ENCODE measurements around the gene SLCO4A1.

Gene SLCO4A1

DNA sequence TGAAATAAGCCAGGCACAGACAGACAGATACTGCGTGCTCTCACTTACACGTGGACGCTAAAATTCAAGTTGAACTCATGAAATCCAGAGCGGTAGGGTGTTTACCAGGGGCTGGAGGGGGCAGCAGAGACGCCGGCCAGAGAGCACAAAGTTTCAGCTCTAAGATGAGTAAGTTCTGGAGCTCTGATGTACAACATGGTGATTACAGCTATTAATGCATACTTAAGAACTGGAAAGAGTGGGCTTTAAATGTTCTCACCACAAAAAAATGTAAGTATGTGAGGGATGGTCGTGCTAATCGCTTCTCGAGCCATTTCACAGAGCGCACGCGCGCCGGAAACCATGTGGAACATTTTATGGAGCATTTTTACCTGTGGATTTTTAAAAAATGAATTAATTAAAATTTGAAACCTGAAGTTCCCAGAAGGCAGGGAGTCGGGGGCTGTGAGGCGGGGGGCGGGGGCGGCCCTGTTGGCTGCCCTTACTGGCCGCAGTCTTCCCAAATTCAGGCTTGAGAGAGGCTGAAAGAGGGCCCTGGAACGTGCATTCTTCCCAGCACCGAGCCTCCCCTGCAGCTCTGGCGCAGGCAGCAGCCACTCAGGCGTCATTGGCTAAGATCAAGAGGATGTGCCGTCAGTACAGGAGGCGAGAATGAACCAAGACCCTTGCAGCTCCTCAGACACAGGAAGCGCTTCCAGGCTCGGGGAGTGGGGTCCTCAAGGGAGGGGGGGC, 8.5 kb upstream of the SLCO4A1 start:
- no peak for DNase-seq
- TF ChIP-seq GATA1 (IDR thresholded peaks at IDR 0.05; ENCODE audit: low read depth, low read length), result no peak

DNA sequence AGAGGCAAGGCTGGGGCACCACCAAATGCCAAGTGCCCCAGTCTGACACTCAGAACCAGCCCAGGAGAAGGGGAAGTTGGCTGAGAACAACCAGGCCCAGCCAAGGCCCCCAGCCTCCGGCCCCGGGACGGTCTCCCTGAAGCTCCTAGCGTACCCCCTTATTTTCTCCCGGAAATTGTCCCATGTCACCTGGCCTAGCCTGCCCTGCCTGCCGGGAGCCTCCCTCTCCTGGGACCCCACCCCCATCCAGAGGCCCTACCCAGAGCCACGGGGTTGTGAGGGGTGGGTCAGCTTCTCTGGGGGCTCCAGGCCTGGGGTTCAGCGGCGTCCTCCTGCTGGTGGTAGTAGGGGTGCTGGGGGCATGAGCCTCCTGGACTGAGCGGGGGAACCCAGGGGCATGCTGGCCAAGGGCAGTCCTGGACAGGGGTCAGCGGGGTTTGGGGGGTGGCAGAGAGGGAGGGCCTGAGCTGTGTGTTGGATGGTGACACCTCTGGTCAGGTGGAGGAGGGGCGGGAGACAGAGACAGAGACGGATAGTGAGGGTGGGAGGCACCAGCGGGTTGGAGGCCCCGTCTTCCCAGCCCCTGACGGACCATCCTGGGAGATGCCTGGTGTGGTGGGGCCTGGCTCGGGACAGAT, 7.9 kb upstream of the SLCO4A1 start:
- TF ChIP-seq POLR2A (IDR thresholded peaks at IDR 0.05; ENCODE audit: low read length) (no peak), GATA1 (IDR thresholded peaks at IDR 0.05; ENCODE audit: low read depth, low read length) (no peak)

GRCh38 chr20:62635232-62635631, 7.1 kb upstream of the SLCO4A1 start:
- DNase-seq, result no peak
- TF ChIP-seq POLR2A (IDR thresholded peaks at IDR 0.05; ENCODE audit: low read length) (no peak), GATA1 (IDR thresholded peaks at IDR 0.05; ENCODE audit: low read depth, low read length) (no peak)

More for the DNA sequence above, 7.9 kb upstream of the SLCO4A1 start:
- DNase-seq, result no peak

- TF ChIP-seq POLR2A (IDR thresholded peaks at IDR 0.05; ENCODE audit: low read length) (no peak), GATA1 (IDR thresholded peaks at IDR 0.05; ENCODE audit: low read depth, low read length) (no peak)
- DNase-seq, result no peak
Observed at GRCh38 chr20:62635852-62636251, 6.5 kb upstream of the SLCO4A1 start.

GRCh38 chr20:62636446-62636845, 5.9 kb upstream of the SLCO4A1 start:
- no peak for DNase-seq
- TF ChIP-seq POLR2A (IDR thresholded peaks at IDR 0.05; ENCODE audit: low read length) (no peak), GATA1 (IDR thresholded peaks at IDR 0.05; ENCODE audit: low read depth, low read length) (no peak)

DNA sequence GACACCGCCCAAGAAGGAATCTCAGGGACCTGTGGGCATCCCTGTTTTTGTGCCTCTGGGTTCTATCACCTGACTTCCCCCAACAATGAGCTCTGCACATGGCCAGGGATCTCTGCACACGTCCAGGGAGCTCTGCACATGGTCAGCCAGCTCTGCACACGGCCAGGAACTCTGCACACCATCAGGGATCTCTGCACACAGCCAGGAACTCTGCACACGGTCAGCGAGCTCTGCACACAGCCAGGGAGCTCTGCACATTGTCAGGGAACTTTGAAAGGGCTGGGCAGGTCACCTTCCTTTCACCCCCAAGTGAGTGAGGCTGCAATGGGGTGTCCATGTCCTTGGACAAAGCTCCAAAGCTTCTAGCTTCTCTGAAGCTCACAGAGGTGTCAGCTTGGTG, 5.2 kb upstream of the SLCO4A1 start:
- DNase-seq, result no peak
- TF ChIP-seq GATA1 (IDR thresholded peaks at IDR 0.05; ENCODE audit: low read depth, low read length) (no peak), POLR2A (IDR thresholded peaks at IDR 0.05; ENCODE audit: low read length) (no peak)

GRCh38 chr20:62637521-62638054, 4.7 kb upstream of the SLCO4A1 start:
- no peak for DNase-seq
- TF ChIP-seq POLR2A (IDR thresholded peaks at IDR 0.05; ENCODE audit: low read length) (no peak), GATA1 (IDR thresholded peaks at IDR 0.05; ENCODE audit: low read depth, low read length) (no peak)

DNA sequence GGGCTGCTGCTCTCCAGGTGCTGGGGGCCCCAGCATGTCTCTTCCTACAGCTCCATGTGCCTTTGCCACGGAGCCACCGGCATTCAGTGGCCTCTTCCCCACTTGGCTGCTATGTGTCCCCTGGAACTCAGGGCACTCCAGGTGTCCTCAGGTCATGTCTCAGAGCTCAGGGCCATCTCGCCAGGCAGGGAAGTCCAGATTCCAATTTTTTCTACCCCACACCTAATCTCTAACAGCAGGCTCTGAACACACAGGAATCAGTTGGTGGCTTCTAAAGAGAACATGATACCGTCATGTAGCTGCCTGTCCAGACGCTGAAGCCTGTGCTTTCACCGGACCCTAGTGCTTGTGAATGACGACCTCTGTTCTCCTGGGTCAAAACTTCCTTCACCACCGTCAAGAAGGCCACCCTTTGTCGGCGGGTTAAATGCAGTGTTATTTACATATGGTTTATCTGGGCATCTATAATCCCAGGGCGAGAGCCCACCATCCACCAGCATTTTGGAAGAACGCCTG, 4.2 kb upstream of the SLCO4A1 start:
- no peak for DNase-seq
- no peak for TF ChIP-seq GATA1 (IDR thresholded peaks at IDR 0.05; ENCODE audit: low read depth, low read length)
- TF ChIP-seq POLR2A (IDR thresholded peaks at IDR 0.05; ENCODE audit: low read length), result no peak

- DNase-seq, result no peak
- TF ChIP-seq POLR2A (IDR thresholded peaks at IDR 0.05; ENCODE audit: low read length) (no peak), GATA1 (IDR thresholded peaks at IDR 0.05; ENCODE audit: low read depth, low read length) (no peak)
Observed at GRCh38 chr20:62638679-62639406, 3.5 kb upstream of the SLCO4A1 start.

GRCh38 chr20:62639765-62640164, 2.5 kb upstream of the SLCO4A1 start:
- TF ChIP-seq POLR2A (IDR thresholded peaks at IDR 0.05; ENCODE audit: low read length) (no peak), GATA1 (IDR thresholded peaks at IDR 0.05; ENCODE audit: low read depth, low read length) (no peak)
- DNase-seq, result no peak

DNA sequence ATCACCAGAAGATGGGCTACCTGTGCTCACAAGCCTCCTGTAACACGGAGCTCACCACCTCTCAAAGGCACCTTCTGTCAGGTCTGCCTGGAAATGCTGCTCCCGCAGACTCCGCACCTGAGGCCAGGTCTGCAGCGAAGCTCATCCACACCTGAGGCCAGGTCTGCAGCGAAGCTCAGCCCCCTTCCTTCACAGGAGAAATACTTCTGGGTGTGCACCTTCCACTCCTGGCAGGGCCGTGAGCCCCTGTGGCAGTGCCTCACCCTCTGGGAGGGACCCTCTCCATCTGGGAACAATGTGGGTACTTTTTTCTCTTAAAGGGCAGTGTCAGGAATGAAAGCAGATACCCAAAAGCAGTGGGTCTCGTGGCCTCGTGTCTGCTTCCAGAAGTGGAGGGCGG, 1.4 kb upstream of the SLCO4A1 start:
- no peak for DNase-seq

DNA sequence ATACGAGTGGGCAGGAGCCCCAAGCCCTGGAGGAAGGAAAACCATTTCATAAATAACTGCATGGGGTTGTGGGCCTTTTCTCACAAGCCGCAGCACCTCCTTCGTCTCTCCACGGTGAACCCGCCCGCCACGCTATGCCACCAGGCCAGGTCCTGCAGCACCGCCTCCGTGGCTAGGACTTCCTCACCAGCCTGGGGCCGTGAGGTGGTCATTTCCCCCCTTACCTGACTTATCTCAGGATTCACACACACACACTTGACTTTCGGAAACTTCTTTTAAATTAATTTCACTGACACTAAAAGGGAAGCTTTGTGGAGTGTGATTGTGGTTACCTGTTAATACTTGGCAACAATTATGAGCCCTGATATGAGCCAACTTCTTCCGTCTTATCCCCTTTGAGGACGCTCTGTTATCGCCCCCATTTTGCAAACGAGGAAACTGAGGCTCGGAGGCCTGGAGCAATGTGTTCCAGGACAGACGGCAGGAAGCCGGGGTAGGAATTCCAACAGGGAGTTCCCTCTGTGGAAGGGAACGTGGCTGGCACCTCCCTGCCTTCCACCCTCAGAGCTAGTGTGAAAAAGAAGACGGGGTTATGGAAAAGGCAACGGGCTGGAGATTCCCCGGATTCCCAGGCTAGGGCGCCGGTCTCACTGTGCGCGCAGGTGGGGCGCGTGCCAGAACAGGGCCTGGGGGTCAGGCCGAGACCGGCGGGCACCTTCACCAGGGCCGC, 817 bp upstream of the SLCO4A1 start:
- TF ChIP-seq POLR2A (IDR thresholded peaks at IDR 0.05; ENCODE audit: low read length) (no peak), GATA1 (IDR thresholded peaks at IDR 0.05; ENCODE audit: low read depth, low read length) (no peak)
- no peak for DNase-seq

More for the DNA sequence above, 1.4 kb upstream of the SLCO4A1 start:
- TF ChIP-seq GATA1 (IDR thresholded peaks at IDR 0.05; ENCODE audit: low read depth, low read length), result no peak
- no peak for TF ChIP-seq POLR2A (IDR thresholded peaks at IDR 0.05; ENCODE audit: low read length)
